ENCODE data around the gene COX6B2. TPM values are rescaled to one million over a fixed set of nuclear protein-coding genes. Genes with fewer than 3 reads are reported as not detected.
"Not testable (repeated sequence)": the region's sequence is repeated elsewhere in the genome, so short reads cannot be mapped to it uniquely, and the experiment has no call there.

Gene COX6B2
- total RNA-seq, 8 experiments from 2014 or later, result 0.55 to 15.3 (median 1.2) TPM

- 0% methylated on average over 2 of the region's 44 CpGs; no CpG with 5 or more reads in 9 of the 10 experiments for WGBS, 10 experiments
Observed at GRCh38 chr19:55339889-55340783, 14.4 kb downstream of the COX6B2 start.

GRCh38 chr19:55339105-55339888, 15.2 kb downstream of the COX6B2 start, which contains the start of gene KMT5C:
KMT5C (plus strand) TSS chr19:55339876; CDS start chr19:55341937, 2,061 bp downstream.
- peak; percentile 74 to 88 (median 85) for ATAC-seq (replicated peaks in 6 of 8)
- peaks cover 6 to 8% of the 10 kb centered on the region in 2 donors for H3K4me1 ChIP-seq (replicated peaks in 1 of 2)
- in situ Hi-C loops (cut with MboI; ENCODE audit: low pct_unique_long_range_greater_than_20kb in 2 of 9, low sequenced_read_pairs in 9 of 9, unreplicated experiment in 9 of 9), result no loop called here
- WGBS, 10 experiments, result 0 to 3% (median 0%) methylated on average over 1 to 16 of the region's 63 CpGs; no CpG with 5 or more reads in 5 of the 10 experiments
- peak within 1 kb of the TSS; percentile 94 to 100 for H3K27ac ChIP-seq
- H3K4me3 ChIP-seq, result peak within 1 kb of the TSS; percentile 49 to 62 (median 56)

More at GRCh38 chr19:55339889-55340783, 14.4 kb downstream of the COX6B2 start:
- H3K4me1 ChIP-seq (replicated peaks in 1 of 2), result peaks cover 6 to 8% of the 10 kb centered on the region in 2 donors
- H3K27ac ChIP-seq, result peak overlapping the region; percentile 86 to 88
- in situ Hi-C loops (cut with MboI; ENCODE audit: low pct_unique_long_range_greater_than_20kb in 2 of 9, low sequenced_read_pairs in 9 of 9, unreplicated experiment in 9 of 9), result no loop called here
- peak overlapping the region; percentile 49 to 62 (median 56) for H3K4me3 ChIP-seq
- ATAC-seq (replicated peaks in 6 of 8), result peak in 2 of 8 experiments; percentile 3 to 13

GRCh38 chr19:55336101-55336500, 18.4 kb downstream of the COX6B2 start:
- Histone ChIP-seq H3K4me1 (replicated peaks in 1 of 2) (peaks cover 0 to 5% of the 10 kb centered on the region in 2 donors), H3K27ac (no peak overlapping the region), H3K4me3 (no peak overlapping the region)
- 1 to 88% (median 67%) methylated on average over 2 to 7 of the region's 7 CpGs; no CpG with 5 or more reads in 2 of the 10 experiments for WGBS, 10 experiments
- in situ Hi-C loops (cut with MboI; ENCODE audit: low pct_unique_long_range_greater_than_20kb in 2 of 9, low sequenced_read_pairs in 9 of 9, unreplicated experiment in 9 of 9), result no loop called here
- ATAC-seq (replicated peaks in 6 of 8), result no peak

DNA sequence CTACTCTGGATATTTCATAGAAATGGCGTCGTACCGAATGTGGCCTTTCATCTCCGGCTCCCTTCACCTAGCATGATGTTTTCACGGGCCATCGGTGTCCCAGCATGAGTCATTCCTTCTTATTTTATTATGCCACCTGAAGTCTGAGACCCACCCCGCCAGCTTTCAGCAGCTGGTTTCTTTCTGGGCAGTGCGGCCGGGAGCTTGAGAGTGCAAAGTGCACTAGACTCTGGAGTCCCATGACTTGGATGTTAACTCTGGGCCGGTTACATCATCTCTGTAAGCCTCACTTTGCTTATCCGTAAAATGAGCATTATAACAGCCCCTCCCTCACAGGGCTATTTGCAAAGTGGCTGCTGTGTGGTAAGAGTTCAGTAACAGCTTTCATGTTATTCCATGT, 20.6 kb downstream of the COX6B2 start:
- WGBS, 10 experiments, result 64 to 100% (median 80%) methylated on average over 3 to 10 of the region's 11 CpGs; no CpG with 5 or more reads in 1 of the 10 experiments
- Histone ChIP-seq H3K27ac (no peak overlapping the region), H3K4me1 (replicated peaks in 1 of 2) (peaks cover 0 to 5% of the 10 kb centered on the region in 2 donors), H3K4me3 (no peak overlapping the region)
- in situ Hi-C loops (cut with MboI; ENCODE audit: low pct_unique_long_range_greater_than_20kb in 2 of 9, low sequenced_read_pairs in 9 of 9, unreplicated experiment in 9 of 9), result no loop called here
- ATAC-seq (replicated peaks in 6 of 8), result peak in 7 of 8 experiments; percentile 1 to 38 (median 16)

DNA sequence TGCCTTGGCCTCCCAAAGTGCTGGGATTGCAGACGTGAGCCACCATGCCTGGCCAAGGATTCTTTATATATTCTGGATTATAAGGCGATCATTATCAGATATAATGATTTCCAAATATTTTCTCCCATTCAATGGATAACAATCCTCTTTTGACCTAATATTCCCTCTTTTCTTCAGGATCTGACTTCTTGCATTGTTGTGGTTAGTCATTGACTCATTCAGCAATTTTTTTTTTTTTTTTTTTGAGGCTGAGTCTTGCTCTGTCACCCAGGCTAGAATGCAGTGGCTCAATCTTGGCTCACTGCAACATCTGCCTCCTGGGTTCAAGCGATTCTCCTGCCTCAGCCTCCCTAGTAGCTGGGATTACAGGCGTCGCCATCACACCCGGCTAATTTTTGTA, 24.7 kb downstream of the COX6B2 start:
- H3K4me1 ChIP-seq (replicated peaks in 1 of 2); ATAC-seq (replicated peaks in 6 of 8); in situ Hi-C loops (cut with MboI; ENCODE audit: low pct_unique_long_range_greater_than_20kb in 2 of 9, low sequenced_read_pairs in 9 of 9, unreplicated experiment in 9 of 9); H3K4me3 ChIP-seq; H3K27ac ChIP-seq: not testable (repeated sequence)
- 0 to 100% (median 86%) methylated on average over 1 to 4 of the region's 6 CpGs; no CpG with 5 or more reads in 1 of the 10 experiments for WGBS, 10 experiments

GRCh38 chr19:55328774-55329318, 25.7 kb downstream of the COX6B2 start:
- peak in 2 of 8 experiments; percentile 56 to 67 for ATAC-seq (replicated peaks in 6 of 8)
- in situ Hi-C loops (cut with MboI; ENCODE audit: low pct_unique_long_range_greater_than_20kb in 2 of 9, low sequenced_read_pairs in 9 of 9, unreplicated experiment in 9 of 9); H3K27ac ChIP-seq; H3K4me1 ChIP-seq (replicated peaks in 1 of 2); H3K4me3 ChIP-seq: not testable (repeated sequence)
- 14 to 91% (median 67%) methylated on average over 1 to 4 of the region's 4 CpGs; no CpG with 5 or more reads in 1 of the 10 experiments for WGBS, 10 experiments

DNA sequence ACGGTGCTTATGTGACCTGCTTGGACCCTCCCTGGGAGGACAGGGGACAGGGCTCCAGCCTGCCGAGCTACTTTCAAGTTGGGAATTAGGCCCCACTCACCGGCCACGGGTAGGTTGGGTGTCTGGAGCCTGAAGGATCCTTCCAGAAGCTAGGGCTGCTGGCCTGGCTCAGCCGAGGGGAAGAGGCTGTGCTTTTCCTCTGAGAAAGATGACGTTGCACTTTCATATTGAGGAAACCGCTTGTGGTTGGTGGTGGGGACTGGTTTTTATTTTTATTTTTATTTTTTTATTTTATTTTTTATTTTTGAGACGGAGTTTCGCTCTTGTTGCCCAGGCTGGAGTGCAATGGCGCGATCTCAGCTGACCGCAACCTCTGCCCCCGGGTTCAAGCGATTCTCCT, 29.3 kb downstream of the COX6B2 start, which contains the start of gene TMEM150B:
Gene TMEM150B, minus strand, starts transcription at position 170 of the 400 bp plus-strand sequence. CDS start 4,305 bp downstream, outside the sequence.
- Histone ChIP-seq H3K4me1 (replicated peaks in 1 of 2) (no peaks in the 10 kb centered on the region), H3K27ac (no peak within 1 kb of the TSS), H3K4me3 (no peak within 1 kb of the TSS)
- no peak for ATAC-seq (replicated peaks in 6 of 8)
- 81 to 100% (median 94%) methylated on average over 1 to 11 of the region's 14 CpGs; no CpG with 5 or more reads in 1 of the 10 experiments for WGBS, 10 experiments
- in situ Hi-C loops (cut with MboI; ENCODE audit: low pct_unique_long_range_greater_than_20kb in 2 of 9, low sequenced_read_pairs in 9 of 9, unreplicated experiment in 9 of 9), result no loop called here

DNA sequence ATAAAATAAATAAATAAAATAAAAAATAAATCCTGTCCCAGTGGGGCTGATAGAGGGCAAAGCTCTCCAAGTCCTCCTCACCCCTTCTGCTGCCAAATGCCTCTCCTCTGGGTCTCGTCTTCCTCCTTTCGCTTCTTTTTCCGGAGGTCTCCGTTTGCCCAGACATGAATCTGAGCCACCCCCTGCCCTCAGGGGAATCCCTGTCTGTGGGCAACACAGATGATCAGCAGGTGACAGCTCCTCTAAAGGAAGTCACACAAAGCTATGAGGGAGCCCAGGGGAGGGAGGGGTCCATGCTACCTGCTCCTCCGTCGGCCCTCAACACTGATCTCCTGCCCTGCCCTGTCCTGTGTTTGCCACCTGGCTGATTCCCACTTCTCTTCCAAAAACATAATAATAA, 29.9 kb downstream of the COX6B2 start:
- H3K4me3 ChIP-seq, result no peak overlapping the region
- WGBS, 10 experiments, result 71 to 91% methylated on average over 1 to 4 of the region's 6 CpGs; no CpG with 5 or more reads in 8 of the 10 experiments
- H3K27ac ChIP-seq, result no peak overlapping the region
- in situ Hi-C loops (cut with MboI; ENCODE audit: low pct_unique_long_range_greater_than_20kb in 2 of 9, low sequenced_read_pairs in 9 of 9, unreplicated experiment in 9 of 9), result no loop called here
- H3K4me1 ChIP-seq (replicated peaks in 1 of 2), result peaks cover 0 to 2% of the 10 kb centered on the region in 2 donors
- no peak for ATAC-seq (replicated peaks in 6 of 8)

- in situ Hi-C loops (cut with MboI; ENCODE audit: low pct_unique_long_range_greater_than_20kb in 2 of 9, low sequenced_read_pairs in 9 of 9, unreplicated experiment in 9 of 9), result no loop called here
Observed at GRCh38 chr19:55322204-55322885, 32.2 kb downstream of the COX6B2 start.

DNA sequence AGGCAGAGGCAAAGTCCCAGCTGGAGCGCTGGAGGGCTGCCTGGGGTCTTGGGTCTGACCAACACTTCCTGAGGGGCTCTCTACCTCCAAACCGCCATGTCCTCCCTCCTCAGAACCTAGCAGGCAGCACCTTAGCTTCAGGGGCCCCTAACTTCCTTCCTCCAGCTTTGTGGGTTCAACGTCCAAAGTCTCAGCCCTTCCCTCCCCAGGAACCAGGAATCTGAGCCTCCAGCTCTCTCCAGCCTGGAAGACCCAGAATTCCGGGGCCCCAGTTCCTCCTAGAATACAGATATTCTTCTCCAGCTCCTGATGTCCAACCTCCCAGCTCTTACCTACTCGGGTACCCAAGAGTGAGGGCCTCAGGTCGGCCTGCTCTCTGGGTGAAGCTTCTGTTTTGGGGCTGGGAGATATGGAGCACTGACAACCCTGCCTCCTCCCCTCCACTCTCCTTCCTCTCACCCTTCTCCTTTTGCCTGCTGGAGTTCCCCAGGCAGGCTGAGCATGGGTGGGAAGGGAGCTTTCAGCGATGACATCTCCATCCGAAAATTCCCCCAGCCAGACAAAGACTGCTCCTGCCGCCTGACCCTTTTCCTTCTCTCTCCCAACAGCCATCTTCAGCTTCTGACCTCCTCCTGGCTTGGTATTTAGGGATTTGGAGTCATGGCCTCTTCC, 32.9 kb downstream of the COX6B2 start:
- H3K27ac ChIP-seq, result no peak overlapping the region
- ATAC-seq (replicated peaks in 6 of 8), result no peak
- WGBS, 10 experiments, result 20 to 100% (median 75%) methylated on average over 1 to 5 of the region's 9 CpGs; no CpG with 5 or more reads in 4 of the 10 experiments
- in situ Hi-C loops (cut with MboI; ENCODE audit: low pct_unique_long_range_greater_than_20kb in 2 of 9, low sequenced_read_pairs in 9 of 9, unreplicated experiment in 9 of 9), result no loop called here
- H3K4me3 ChIP-seq, result no peak overlapping the region
- peaks cover 0 to 2% of the 10 kb centered on the region in 2 donors for H3K4me1 ChIP-seq (replicated peaks in 1 of 2)

More at GRCh38 chr19:55322204-55322885, 32.2 kb downstream of the COX6B2 start:
- ATAC-seq (replicated peaks in 6 of 8), result no peak
- WGBS, 10 experiments, result 60 to 89% (median 67%) methylated on average over 1 to 4 of the region's 12 CpGs; no CpG with 5 or more reads in 7 of the 10 experiments
- Histone ChIP-seq H3K4me1 (replicated peaks in 1 of 2) (peaks cover 0 to 2% of the 10 kb centered on the region in 2 donors), H3K4me3 (no peak overlapping the region), H3K27ac (no peak overlapping the region)

DNA sequence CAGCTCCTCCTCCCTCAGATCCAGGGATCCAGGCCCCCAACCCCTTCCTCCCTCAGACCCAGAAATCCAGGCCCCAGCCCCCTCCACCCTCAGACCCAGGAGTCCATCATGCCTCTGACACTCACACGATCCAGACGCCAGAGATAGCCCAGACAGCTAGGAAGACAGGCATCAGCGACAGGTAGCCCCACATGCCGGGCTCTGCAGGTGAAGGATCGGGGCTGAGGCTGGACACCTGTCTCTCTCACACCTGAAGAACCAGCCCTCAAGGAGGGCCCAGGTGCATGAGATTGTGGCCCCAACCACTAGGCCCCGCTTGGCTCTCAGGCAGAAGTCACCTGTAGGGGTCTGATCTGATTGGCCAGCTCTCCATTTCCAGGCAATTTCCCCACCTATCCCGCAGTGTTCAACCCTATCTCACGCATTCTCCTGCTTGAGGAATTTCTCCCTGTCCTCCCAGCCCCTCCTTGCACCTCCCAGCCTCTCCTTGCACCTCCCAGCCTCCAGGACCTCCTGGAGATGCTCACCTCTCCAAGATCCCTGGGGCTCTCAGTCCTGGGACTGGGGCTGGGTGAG, 33.6 kb downstream of the COX6B2 start:
- Histone ChIP-seq H3K4me3 (no peak overlapping the region), H3K27ac (no peak overlapping the region), H3K4me1 (replicated peaks in 1 of 2) (peaks cover 0 to 2% of the 10 kb centered on the region in 2 donors)
- 40 to 73% methylated on average over 1 to 2 of the region's 8 CpGs; no CpG with 5 or more reads in 8 of the 10 experiments for WGBS, 10 experiments
- no peak for ATAC-seq (replicated peaks in 6 of 8)
- in situ Hi-C loops (cut with MboI; ENCODE audit: low pct_unique_long_range_greater_than_20kb in 2 of 9, low sequenced_read_pairs in 9 of 9, unreplicated experiment in 9 of 9), result no loop called here

All from motor neuron (in vitro differentiated cells).